Measurements from ENCODE around the gene WBP11.

The WBP11 gene

GRCh38 chr12:14802721-14803010 lies 612 bp downstream of the WBP11 start:
- DNase-seq (ENCODE audit: low read depth) = no peak
- H3K4me3 ChIP-seq (ENCODE audit: low read depth, low read length) = peak overlapping the region; percentile 75

GRCh38 chr12:14802247-14802646 lies 1.0 kb downstream of the WBP11 start:
- TF ChIP-seq MYC (IDR thresholded peaks at IDR 0.05; ENCODE audit: low read depth, low read length) (no peak), MAX (IDR thresholded peaks at IDR 0.05; ENCODE audit: low read depth, low read length) (no peak), CTCF (IDR thresholded peaks at IDR 0.05; ENCODE audit: low read depth, low read length) (no peak), POLR2A (IDR thresholded peaks at IDR 0.05; ENCODE audit: extremely low read depth, insufficient read length) (no peak)
- no peak for DNase-seq (ENCODE audit: low read depth)
- H3K4me3 ChIP-seq (ENCODE audit: low read depth, low read length) = peak overlapping the region; percentile 75

More at GRCh38 chr12:14802721-14803010, 612 bp downstream of the WBP11 start:
- TF ChIP-seq POLR2A (IDR thresholded peaks at IDR 0.05; ENCODE audit: extremely low read depth, insufficient read length) (no peak), MAX (IDR thresholded peaks at IDR 0.05; ENCODE audit: low read depth, low read length) (no peak), MYC (IDR thresholded peaks at IDR 0.05; ENCODE audit: low read depth, low read length) (no peak), CTCF (IDR thresholded peaks at IDR 0.05; ENCODE audit: low read depth, low read length) (no peak)

- TF ChIP-seq MAX (IDR thresholded peaks at IDR 0.05; ENCODE audit: low read depth, low read length) (no peak), MYC (IDR thresholded peaks at IDR 0.05; ENCODE audit: low read depth, low read length) (no peak), CTCF (IDR thresholded peaks at IDR 0.05; ENCODE audit: low read depth, low read length) (no peak), POLR2A (IDR thresholded peaks at IDR 0.05; ENCODE audit: extremely low read depth, insufficient read length) (no peak)
- no peak for DNase-seq (ENCODE audit: low read depth)
- H3K4me3 ChIP-seq (ENCODE audit: low read depth, low read length) = no peak overlapping the region
Measured at GRCh38 chr12:14795028-14795448, 8.2 kb downstream of the WBP11 start.

- no peak overlapping the region for H3K4me3 ChIP-seq (ENCODE audit: low read depth, low read length)
- TF ChIP-seq CTCF (IDR thresholded peaks at IDR 0.05; ENCODE audit: low read depth, low read length) (no peak), MYC (IDR thresholded peaks at IDR 0.05; ENCODE audit: low read depth, low read length) (no peak), POLR2A (IDR thresholded peaks at IDR 0.05; ENCODE audit: extremely low read depth, insufficient read length) (no peak), MAX (IDR thresholded peaks at IDR 0.05; ENCODE audit: low read depth, low read length) (no peak)
- DNase-seq (ENCODE audit: low read depth) = no peak
Measured at GRCh38 chr12:14785568-14785967, 17.7 kb downstream of the WBP11 start.

GRCh38 chr12:14784471-14784870 lies 18.8 kb downstream of the WBP11 start:
- no peak for TF ChIP-seq MAX (IDR thresholded peaks at IDR 0.05; ENCODE audit: low read depth, low read length)
- TF ChIP-seq CTCF (IDR thresholded peaks at IDR 0.05; ENCODE audit: low read depth, low read length) = no peak
- no peak for TF ChIP-seq POLR2A (IDR thresholded peaks at IDR 0.05; ENCODE audit: extremely low read depth, insufficient read length)
- TF ChIP-seq MYC (IDR thresholded peaks at IDR 0.05; ENCODE audit: low read depth, low read length) = no peak
- DNase-seq (ENCODE audit: low read depth) = no peak
- no peak overlapping the region for H3K4me3 ChIP-seq (ENCODE audit: low read depth, low read length)

GRCh38 chr12:14782756-14783155 lies 20.5 kb downstream of the WBP11 start:
- TF ChIP-seq MAX (IDR thresholded peaks at IDR 0.05; ENCODE audit: low read depth, low read length) = no peak
- no peak for TF ChIP-seq CTCF (IDR thresholded peaks at IDR 0.05; ENCODE audit: low read depth, low read length)
- no peak for TF ChIP-seq MYC (IDR thresholded peaks at IDR 0.05; ENCODE audit: low read depth, low read length)
- TF ChIP-seq POLR2A (IDR thresholded peaks at IDR 0.05; ENCODE audit: extremely low read depth, insufficient read length) = no peak
- no peak overlapping the region for H3K4me3 ChIP-seq (ENCODE audit: low read depth, low read length)

More at GRCh38 chr12:14782756-14783155, 20.5 kb downstream of the WBP11 start:
- no peak for DNase-seq (ENCODE audit: low read depth)

All from NB4 (cell line).